Measurements from ENCODE around the gene SDK2.

SDK2 gene

GRCh38 chr17:73548620-73549311 is 95.5 kb downstream of the SDK2 start:
- no peak overlapping the region for H3K4me3 ChIP-seq (ENCODE audit: low read depth, low read length)
- DNase-seq = no peak
- TF ChIP-seq CTCF (IDR thresholded peaks at IDR 0.05; ENCODE audit: low read depth, low read length) = no peak
- no peaks in the 10 kb centered on the region for H3K36me3 ChIP-seq
- H3K4me1 ChIP-seq = no peaks in the 10 kb centered on the region; the same call in 1 of the 2 replicates
- no peaks in the 10 kb centered on the region for H3K9me3 ChIP-seq
- no peaks in the 10 kb centered on the region for H3K27me3 ChIP-seq

- Histone ChIP-seq H3K36me3 (no peaks in the 10 kb centered on the region), H3K4me3 (ENCODE audit: low read depth, low read length) (no peak overlapping the region), H3K4me1 (no peaks in the 10 kb centered on the region; the same call in 1 of the 2 replicates), H3K9me3 (no peaks in the 10 kb centered on the region), H3K27me3 (no peaks in the 10 kb centered on the region)
- DNase-seq = no peak
- TF ChIP-seq CTCF (IDR thresholded peaks at IDR 0.05; ENCODE audit: low read depth, low read length) = no peak
Observed at GRCh38 chr17:73547790-73548189, 96.5 kb downstream of the SDK2 start.

- DNase-seq = peak; percentile 79
- H3K36me3 ChIP-seq = no peaks in the 10 kb centered on the region
- TF ChIP-seq CTCF (IDR thresholded peaks at IDR 0.05; ENCODE audit: low read depth, low read length) = no peak
- no peak overlapping the region for H3K4me3 ChIP-seq (ENCODE audit: low read depth, low read length)
- H3K4me1 ChIP-seq = no peaks in the 10 kb centered on the region; the same call in 1 of the 2 replicates
- no peaks in the 10 kb centered on the region for H3K27me3 ChIP-seq
- no peaks in the 10 kb centered on the region for H3K9me3 ChIP-seq
Observed at GRCh38 chr17:73546770-73547536, 97.3 kb downstream of the SDK2 start.

GRCh38 chr17:73546114-73546513 is 98.1 kb downstream of the SDK2 start:
- H3K4me1 ChIP-seq = no peaks in the 10 kb centered on the region; the same call in 1 of the 2 replicates
- no peaks in the 10 kb centered on the region for H3K36me3 ChIP-seq
- TF ChIP-seq CTCF (IDR thresholded peaks at IDR 0.05; ENCODE audit: low read depth, low read length) = no peak
- DNase-seq = no peak
- no peak overlapping the region for H3K4me3 ChIP-seq (ENCODE audit: low read depth, low read length)
- H3K27me3 ChIP-seq = no peaks in the 10 kb centered on the region
- no peaks in the 10 kb centered on the region for H3K9me3 ChIP-seq

- DNase-seq = no peak
- no peak for TF ChIP-seq CTCF (IDR thresholded peaks at IDR 0.05; ENCODE audit: low read depth, low read length)
- Histone ChIP-seq H3K4me1 (no peaks in the 10 kb centered on the region; the same call in 1 of the 2 replicates), H3K36me3 (no peaks in the 10 kb centered on the region), H3K27me3 (no peaks in the 10 kb centered on the region), H3K4me3 (ENCODE audit: low read depth, low read length) (no peak overlapping the region), H3K9me3 (no peaks in the 10 kb centered on the region)
Observed at GRCh38 chr17:73545109-73546032, 98.9 kb downstream of the SDK2 start.
